HL-60 (cell line): Measurements from ENCODE around the gene CDK17.

Experiments used
- DNase-seq, 2 experiments: peaks; one replicate each; pipeline ENCODE4 v3.0.0-alpha.2; 2010 to 2020; ENCODE audit warnings: low read depth in 1 of 2, low spot score in 1 of 2
- H3K27ac ChIP-seq: fragments of 250-450 bp; sonication (Bioruptor Pico); replicated peaks from 2 replicates; pipeline ENCODE4 v1.5.1; 2020; ENCODE audit warnings: mild to moderate bottlenecking, moderate library complexity
- H3K27me3 ChIP-seq: fragments of 250-450 bp; sonication (Bioruptor Pico); 2 replicates; pipeline ENCODE4 v1.5.1; 2021; ENCODE audit warnings: mild to moderate bottlenecking, moderate library complexity; ENCODE audit not compliant: insufficient read depth, poor library complexity, severe bottlenecking
- H3K4me3 ChIP-seq: replicated peaks from 2 replicates; pipeline ENCODE4 v1.5.1; 2011; ENCODE audit warnings: mild to moderate bottlenecking, control low read depth, low read length; ENCODE audit not compliant: insufficient read depth
- GABPA ChIP-seq: IDR thresholded peaks from 2 replicates; pipeline ENCODE4 v1.6.1; 2012; ENCODE audit warnings: low read depth
- POLR2AphosphoS5 ChIP-seq: IDR thresholded peaks from 2 replicates; pipeline ENCODE4 v1.6.1; 2012; ENCODE audit warnings: low read depth
- SPI1 ChIP-seq: IDR thresholded peaks from 2 replicates; pipeline ENCODE4 v1.6.1; 2012; ENCODE audit warnings: low read depth, mild to moderate bottlenecking, borderline replicate concordance
- long read RNA-seq: library from polyadenylated mRNA; unstranded; transcript quantifications from one replicate; pipeline ENCODE4 v2.0.0, GENCODE V29; 2020
- TF ChIP-seq, protein P1 (sequence below): IDR thresholded peaks from 2 replicates; pipeline ENCODE4 v1.6.1; 2012; ENCODE audit warnings: low read depth; ENCODE audit not compliant: insufficient replicate concordance
- TF ChIP-seq, protein P2 (sequence below): IDR thresholded peaks from one replicate; pipeline ENCODE4 v1.5.1; 2011; ENCODE audit warnings: low read length, control low read depth, inconsistent platforms; ENCODE audit not compliant: insufficient read depth

CDK17 gene
- long read RNA-seq, full-length matches to known transcripts = 81 of 101 reads
- long read RNA-seq, partial matches to known transcripts = 5 of 101 reads
- long read RNA-seq, other reads (novel, unspliced or antisense) = 15 of 101 reads

DNA sequence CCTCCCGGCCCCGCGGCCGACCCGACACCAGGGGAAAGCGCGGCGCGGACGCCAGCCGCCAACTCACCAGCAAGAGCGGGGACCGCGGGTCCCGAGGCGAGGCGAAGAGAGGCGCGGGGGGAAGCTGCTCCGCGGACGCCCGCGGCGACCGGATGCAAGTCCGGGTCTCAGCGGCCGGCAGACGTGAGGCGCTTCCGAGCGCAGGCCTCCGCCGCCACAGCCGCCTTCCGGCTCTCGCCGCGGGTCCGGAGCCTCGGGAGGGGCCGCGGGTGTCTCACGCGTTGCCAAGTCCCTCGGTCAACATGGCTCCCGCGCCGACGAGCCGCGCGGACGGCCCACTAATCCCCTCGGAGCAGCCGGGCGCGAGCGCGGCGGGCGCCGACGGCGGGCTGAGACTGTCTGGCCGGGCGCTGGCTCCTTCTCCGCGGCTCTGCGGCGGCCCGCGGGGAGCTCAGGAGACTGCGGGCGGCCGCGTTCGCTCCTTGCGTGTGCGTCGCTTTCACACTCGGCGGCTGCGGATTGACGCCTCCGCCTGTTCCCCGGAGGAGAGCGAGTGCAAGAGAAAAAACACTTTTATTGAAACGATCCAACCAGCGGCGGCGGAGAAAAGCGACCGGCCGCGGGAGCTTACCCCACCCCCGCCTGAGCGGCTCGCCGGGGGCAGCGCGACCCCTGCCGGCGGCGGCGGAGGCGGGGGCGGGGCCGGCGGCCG lies at the start of gene CDK17:
Gene CDK17, minus strand, starts transcription at position 521 of the 712 bp plus-strand sequence. CDS start 65,603 bp downstream, outside the sequence.
- no peak for TF ChIP-seq GABPA
- TF ChIP-seq POLR2AphosphoS5 = peak; percentile 66
- TF ChIP-seq, protein P1, sequence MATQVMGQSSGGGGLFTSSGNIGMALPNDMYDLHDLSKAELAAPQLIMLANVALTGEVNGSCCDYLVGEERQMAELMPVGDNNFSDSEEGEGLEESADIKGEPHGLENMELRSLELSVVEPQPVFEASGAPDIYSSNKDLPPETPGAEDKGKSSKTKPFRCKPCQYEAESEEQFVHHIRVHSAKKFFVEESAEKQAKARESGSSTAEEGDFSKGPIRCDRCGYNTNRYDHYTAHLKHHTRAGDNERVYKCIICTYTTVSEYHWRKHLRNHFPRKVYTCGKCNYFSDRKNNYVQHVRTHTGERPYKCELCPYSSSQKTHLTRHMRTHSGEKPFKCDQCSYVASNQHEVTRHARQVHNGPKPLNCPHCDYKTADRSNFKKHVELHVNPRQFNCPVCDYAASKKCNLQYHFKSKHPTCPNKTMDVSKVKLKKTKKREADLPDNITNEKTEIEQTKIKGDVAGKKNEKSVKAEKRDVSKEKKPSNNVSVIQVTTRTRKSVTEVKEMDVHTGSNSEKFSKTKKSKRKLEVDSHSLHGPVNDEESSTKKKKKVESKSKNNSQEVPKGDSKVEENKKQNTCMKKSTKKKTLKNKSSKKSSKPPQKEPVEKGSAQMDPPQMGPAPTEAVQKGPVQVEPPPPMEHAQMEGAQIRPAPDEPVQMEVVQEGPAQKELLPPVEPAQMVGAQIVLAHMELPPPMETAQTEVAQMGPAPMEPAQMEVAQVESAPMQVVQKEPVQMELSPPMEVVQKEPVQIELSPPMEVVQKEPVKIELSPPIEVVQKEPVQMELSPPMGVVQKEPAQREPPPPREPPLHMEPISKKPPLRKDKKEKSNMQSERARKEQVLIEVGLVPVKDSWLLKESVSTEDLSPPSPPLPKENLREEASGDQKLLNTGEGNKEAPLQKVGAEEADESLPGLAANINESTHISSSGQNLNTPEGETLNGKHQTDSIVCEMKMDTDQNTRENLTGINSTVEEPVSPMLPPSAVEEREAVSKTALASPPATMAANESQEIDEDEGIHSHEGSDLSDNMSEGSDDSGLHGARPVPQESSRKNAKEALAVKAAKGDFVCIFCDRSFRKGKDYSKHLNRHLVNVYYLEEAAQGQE = peak; percentile 52
- TF ChIP-seq, protein P2, sequence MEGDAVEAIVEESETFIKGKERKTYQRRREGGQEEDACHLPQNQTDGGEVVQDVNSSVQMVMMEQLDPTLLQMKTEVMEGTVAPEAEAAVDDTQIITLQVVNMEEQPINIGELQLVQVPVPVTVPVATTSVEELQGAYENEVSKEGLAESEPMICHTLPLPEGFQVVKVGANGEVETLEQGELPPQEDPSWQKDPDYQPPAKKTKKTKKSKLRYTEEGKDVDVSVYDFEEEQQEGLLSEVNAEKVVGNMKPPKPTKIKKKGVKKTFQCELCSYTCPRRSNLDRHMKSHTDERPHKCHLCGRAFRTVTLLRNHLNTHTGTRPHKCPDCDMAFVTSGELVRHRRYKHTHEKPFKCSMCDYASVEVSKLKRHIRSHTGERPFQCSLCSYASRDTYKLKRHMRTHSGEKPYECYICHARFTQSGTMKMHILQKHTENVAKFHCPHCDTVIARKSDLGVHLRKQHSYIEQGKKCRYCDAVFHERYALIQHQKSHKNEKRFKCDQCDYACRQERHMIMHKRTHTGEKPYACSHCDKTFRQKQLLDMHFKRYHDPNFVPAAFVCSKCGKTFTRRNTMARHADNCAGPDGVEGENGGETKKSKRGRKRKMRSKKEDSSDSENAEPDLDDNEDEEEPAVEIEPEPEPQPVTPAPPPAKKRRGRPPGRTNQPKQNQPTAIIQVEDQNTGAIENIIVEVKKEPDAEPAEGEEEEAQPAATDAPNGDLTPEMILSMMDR = no peak

DNA sequence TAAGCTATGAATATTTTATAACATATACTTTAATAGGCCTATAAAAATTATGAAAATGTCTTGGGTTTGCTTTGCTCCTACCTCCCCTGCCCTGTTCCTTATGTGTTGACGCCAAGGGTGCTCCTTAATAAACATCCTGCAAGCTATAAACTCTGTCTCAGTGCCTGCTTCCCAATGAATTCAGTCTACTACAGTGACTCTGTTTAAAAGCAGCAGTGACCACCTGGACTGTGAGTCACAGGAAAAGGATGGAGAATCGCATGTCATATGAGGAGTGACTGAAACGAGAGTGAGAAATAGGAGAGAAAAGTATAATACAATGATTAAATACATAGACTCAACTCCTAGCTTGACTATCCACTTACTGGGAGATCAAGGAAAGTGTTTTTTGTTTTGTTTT lies 48.1 kb upstream of the CDK17 start:
- DNase-seq = no peak
- Histone ChIP-seq H3K27ac (no peak overlapping the region), H3K4me3 (no peak overlapping the region), H3K27me3 (no peaks in the 10 kb centered on the region)
- TF ChIP-seq GABPA = no peak
- TF ChIP-seq, protein P2 = no peak

More for the DNA sequence above, at the start of gene CDK17:
- DNase-seq = peak; percentile 68 to 81
- no peaks in the 10 kb centered on the region for H3K27me3 ChIP-seq
- peak within 1 kb of the TSS; percentile 91 for H3K27ac ChIP-seq
- peak within 1 kb of the TSS; percentile 54 for H3K4me3 ChIP-seq

DNA sequence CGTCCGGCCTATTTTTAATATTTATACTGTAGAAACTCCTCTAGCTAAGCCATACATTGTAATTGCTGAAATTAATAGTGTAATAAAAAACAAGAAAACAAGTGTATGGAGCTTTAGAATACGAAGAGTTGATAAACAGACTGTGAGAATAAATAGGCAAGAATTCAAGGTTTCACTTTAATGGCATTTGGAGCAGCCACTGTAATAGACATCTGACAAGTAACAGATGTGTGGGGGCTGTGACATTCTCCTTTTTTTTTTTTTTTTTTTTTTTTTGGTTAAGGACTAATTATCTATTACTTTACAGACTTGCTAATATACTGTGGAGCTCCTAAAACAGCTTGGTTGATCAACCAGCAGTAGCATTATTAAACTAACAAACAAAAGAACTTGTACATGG lies 47.0 kb upstream of the CDK17 start:
- no peak for TF ChIP-seq GABPA
- no peak for TF ChIP-seq POLR2AphosphoS5
- TF ChIP-seq, protein P2 = no peak
- no peak for TF ChIP-seq SPI1
- TF ChIP-seq, protein P1 = no peak
- Histone ChIP-seq H3K27ac (no peak overlapping the region), H3K4me3 (no peak overlapping the region), H3K27me3 (no peaks in the 10 kb centered on the region)
- no peak for DNase-seq
